Stimulated activated naive CD8-positive, alpha-beta T cell treated with anti-CD3 and anti-CD28 coated beads, Interleukin-15, Interleukin-2, amounts not matched to agents 100 U/mL and 50 U/mL, for 24 hours (primary cell): Measurements from ENCODE around the gene FGD6.
A peak's percentile ranks its signal among the peaks of the same experiment; 100 is the strongest.
"Not testable (repeated sequence)": the region's sequence is repeated elsewhere in the genome, so short reads cannot be mapped to it uniquely, and the experiment has no call there.

Experiments
- ATAC-seq: fragments of 150-1000 bp; cut with Tn5 transposase; one replicate; pipeline ENCODE4 v1.10.0; 2021
- DNase-seq: peaks from one replicate; pipeline ENCODE4 v3.0.0; 2021

FGD6 gene

DNA sequence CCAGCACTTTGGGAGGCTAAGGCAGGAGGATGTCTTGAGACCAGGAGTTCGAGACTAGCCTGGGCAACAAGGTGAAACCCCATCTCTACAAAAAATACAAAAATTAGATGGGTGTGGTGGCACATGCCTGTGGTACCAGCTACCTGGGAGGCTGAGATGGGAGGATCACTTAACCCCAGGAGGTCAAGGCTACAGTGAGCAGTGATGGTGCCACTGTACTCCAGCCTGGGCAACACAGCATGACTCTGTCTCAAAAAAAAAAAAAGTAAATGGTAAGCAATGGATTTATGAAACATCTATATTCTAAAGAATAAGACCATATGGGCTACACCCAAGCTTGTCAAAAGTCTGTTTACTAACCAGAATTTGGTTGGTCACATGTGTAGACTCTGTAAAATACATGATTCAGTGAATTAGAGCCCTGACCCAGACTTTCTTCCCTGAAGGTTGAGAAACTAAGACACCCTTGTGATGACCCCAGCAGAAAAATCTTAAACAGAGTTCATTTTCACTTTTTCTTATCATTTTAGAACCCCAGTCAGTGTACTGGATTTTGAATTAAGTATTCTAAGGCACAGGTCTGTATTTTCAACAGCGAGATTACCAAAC lies 12.1 kb downstream of the FGD6 start:
- DNase-seq (no peak), ATAC-seq (no peak)

DNA sequence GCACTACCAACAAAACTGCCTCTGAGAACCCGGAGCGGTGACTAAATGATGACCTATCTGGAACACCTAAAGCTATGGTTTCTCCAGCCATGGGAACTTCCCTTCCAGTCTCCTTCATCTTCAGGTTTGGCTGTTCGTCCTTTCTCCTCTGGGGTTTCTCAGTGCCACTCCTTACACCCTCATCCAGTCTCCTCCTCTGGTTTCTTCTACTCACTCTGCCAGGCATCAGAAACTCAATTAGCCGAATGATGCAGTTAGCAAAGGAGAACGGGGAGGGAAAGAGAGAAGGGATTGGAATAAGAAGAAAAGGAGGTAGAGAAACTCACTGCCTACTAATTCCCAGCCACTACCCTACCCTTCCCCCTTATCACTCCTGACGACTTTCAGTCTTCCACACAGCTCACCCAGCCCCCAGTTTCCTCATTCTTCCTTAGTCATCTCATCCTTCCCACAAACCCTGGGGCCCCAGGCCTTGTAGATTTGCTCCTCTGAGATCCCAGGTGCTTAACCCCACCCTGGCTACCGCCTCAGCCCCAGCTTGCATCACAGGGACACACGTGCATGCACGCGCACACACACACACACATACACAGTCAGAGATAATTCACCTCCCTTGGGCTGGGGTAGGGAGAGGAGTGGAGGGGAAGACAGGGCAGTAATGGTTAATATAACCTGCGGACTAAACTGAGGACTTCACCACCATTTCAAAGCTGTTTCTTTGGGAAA lies 13.0 kb downstream of the FGD6 start:
- ATAC-seq (peak; percentile 40), DNase-seq (no peak)

DNA sequence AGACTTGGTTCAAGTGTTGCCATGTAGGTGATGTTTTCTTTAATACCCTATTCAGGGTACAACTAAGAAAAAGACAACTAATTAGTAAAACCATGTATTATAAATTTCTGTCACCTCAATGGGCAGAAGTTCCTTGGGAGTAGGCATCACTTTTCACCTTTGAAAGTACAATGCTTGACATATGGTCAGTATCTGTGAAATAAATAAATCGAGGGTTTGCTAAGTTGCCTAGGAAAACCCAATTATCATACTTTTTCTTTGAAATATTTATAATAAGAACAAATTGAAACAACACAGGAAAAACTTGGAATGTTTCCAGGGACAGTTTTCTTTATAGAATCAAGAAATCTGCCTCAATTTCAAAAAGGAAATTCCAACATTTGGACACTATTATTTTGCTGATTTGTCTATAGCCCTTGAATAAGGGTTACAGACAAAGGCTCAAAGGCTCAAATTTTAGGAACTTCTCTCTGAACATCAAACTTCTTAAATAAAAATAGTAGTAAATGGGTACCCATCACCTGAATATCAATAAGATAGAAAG lies 13.7 kb downstream of the FGD6 start:
- ATAC-seq (no peak), DNase-seq (no peak)

DNA sequence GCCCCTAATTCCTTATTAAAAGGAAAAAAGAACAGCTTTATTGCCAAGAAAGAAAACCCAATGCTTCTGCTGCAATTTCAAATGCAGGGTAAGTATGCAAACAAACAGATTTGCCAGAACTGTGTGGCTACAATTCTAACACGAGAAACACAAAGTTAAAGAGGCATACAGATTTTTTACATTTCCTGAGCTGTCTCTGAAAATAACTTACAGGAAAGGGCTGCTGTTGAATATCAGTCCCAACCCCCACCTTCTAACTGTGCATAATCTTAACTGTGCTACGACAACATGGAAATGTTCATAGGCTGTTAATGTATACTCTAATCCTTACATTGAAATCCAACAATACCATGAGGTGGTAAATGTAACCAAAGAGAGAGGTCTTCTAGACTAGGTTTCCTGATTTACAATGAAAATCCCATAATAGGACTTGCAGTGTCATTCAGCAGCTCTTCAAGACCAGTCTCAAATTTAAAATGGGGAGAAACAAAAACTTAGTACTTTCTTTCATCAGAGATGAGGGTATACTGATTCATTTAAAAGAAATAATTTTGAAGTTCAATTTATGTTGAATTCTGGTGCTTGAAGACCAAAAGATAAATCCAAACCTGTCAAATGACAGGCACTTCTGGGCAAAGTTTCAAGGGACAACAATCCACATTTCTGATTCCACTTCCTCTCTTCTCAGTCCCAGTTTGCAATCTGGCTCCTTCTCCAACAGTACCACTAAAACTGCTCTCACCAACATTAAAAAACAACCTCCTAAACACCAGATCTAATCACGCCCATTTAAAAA lies 14.4 kb downstream of the FGD6 start:
- DNase-seq = no peak
- ATAC-seq = no peak

DNA sequence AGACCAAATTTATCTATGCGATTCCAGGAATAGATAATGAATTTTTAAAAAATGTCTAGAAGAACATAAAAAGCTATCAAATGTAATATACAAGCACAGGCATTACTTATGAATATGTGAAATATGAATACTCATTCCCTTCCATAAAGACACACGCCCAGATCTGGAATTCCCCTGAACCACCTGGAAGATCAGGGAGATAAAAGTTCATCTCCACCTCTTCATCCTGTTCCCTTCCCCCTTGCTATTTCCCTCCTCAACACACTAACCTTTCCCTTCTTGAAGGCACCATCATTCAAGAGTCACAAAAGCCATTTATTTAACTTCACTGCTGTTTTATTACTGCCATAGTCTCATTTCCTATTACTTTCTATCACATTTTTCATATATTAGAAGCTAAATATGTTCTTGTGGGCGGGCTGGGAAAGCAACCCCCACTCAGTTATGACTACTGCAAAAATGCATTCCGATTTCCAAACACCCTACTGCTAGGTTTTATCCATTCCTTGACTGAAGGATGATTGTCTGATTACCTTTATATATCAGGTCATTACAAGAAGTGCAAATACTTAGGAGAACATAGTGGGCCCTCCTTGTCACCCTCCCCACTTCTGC lies 16.1 kb downstream of the FGD6 start:
- no peak for DNase-seq
- ATAC-seq = no peak

DNA sequence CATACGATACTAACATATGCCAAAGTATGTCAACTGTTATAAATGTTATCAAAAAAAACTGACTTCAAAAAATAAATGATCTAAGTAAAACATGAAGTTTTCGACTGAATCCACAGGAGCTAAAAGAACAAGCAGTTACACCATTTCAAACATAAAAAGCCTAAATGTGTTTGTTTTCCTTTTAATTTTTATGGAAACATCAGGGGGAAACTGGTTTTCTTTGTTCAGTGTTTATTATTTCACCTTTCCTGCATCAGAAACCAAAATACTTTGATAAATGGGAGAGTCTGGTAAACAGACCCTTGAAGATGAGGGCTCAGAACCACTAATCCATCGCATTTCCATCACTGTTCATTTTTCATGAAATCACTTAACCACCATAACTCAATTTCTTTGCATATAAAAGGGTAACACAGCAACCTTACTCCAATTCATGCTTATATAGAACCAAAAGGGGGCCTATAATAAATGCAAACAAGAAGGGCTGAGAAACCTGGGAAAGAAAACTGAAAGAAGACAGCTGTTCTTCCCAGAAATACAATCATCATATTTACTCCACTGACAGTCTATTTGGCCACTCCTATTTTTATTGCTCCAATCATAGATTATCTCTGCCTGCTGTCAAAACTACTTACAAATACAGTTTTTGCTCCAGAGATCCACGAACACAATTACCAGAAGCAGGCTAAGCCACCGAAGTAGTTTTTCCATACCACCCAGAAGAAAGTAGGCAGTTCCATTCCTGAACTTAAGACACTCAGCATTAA lies 17.0 kb downstream of the FGD6 start:
- no peak for DNase-seq
- ATAC-seq = no peak

DNA sequence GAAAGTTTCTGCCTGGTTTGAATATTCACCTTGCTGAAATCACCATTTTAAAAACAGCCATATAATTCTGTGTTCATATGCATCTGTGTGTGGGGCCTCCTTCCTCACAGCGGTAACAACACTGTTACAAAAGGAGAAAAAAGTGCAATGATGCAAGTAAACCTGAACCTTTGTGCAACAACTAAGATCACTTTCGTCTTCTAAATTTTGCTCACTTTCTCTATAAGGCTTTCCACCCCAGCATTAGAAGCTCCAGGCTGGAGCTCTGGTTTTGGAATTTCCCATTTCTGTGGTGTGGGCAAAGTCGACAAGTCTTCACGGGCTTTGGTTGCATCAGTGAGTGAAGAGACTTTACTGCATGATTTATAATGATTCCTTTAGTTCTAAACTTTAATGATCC lies 18.4 kb downstream of the FGD6 start:
- no peak for DNase-seq
- ATAC-seq = no peak

DNA sequence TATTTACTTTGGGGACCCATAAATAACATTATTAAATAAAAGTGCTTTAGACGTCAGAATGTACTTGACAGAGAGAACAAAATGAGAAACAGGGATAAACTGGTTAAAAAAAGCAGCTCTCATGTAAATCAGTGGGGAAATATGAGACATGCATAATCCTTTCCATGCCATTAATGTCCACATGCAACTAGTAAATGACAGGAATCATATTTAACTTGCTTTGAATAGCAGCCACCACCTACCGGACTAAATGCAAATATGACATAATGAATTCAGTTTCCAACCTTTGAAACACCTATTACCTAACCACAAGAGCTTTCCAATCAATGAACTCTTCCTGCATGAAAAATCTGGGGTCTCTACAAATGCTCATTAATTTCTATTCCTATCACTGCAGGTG lies 19.6 kb downstream of the FGD6 start:
- DNase-seq = no peak
- no peak for ATAC-seq

DNA sequence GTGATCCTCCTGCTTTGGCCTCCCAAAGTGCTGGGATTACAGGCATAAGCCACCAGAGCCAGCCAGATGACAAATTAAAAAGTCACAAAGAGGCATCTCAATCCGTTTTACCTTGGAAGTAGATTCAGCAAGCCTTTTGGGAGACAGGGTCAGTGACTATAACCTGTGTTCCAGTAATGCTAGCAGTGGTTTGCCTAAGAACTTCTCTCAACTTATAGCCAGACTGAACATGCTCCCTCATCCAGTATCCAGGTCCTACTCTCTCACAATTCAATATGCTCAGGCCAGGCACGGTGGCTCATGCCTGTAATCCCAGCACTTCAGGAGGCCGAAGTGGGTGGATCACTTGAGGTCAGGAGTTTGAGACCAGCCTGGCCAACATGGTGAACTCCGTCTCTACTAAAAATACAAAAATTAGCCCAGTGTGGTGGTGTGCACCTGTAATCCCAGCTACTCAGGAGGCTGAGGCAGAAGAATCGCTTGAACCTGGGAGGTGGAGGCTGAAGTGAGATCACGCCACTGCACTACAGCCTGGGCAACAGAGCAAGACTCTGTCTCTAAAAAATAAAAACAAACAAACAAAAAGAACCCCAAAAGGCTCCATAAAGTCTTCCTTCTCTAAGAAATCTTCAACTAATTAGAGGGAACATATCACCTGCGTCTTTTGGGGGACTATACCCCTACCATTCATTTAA lies 20.2 kb downstream of the FGD6 start:
- DNase-seq, ATAC-seq: not testable (repeated sequence)

DNA sequence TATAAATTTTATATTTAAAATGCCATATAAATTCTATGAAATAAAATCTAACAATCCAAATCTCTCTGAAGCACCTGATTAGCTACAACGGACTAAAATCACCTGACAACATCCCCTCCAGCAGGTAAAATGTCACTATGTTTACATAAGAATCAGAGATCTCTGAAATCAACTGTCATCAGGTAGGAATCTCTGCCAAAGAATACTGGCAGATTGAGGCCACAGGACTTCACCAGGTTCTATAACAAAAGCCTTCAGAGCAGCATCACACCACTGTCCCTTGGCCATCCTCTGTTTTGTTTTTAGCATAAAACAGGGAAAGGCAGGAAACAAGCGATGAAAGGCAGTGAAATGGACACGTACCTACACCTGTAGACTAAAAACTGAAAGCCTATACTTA lies 22.1 kb downstream of the FGD6 start:
- ATAC-seq (no peak), DNase-seq (no peak)

DNA sequence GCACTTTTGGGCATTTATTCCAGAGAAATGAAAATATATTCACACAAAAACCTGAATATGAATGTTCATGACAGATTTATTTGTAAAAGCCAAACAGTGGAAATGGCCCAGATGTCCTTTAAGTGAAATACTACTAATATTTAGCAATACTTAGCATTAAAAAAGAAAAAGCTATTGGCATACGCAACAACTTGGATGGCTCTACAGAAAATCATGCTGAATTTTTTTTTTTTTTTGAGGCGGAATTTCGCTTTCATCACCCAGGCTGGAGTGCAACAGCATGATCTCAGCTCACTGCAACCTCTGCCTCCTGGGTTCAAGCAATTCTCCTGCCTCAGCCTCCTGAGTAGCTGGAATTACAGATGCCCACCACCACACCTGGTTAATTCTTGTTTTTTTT lies 24.1 kb downstream of the FGD6 start:
- ATAC-seq (no peak), DNase-seq (no peak)

DNA sequence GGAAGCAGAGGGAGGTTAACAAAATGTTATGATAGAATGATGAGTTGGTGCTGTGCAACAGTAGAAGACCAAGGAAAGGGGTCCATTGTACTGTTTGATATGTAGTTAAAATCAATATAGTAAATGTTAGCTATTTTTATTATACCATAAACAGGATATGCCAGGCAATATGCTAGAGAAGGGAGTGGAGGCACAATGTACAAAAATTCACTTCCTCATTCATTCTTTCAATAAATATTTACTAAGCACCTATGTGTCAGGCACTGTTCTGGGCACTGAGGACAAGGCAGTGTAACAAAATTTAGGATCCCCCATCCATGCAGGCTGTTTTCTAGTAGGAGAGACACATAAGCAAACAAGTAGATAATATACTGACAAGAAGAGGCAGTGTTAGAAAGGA lies 25.0 kb downstream of the FGD6 start:
- DNase-seq (no peak), ATAC-seq (no peak)

DNA sequence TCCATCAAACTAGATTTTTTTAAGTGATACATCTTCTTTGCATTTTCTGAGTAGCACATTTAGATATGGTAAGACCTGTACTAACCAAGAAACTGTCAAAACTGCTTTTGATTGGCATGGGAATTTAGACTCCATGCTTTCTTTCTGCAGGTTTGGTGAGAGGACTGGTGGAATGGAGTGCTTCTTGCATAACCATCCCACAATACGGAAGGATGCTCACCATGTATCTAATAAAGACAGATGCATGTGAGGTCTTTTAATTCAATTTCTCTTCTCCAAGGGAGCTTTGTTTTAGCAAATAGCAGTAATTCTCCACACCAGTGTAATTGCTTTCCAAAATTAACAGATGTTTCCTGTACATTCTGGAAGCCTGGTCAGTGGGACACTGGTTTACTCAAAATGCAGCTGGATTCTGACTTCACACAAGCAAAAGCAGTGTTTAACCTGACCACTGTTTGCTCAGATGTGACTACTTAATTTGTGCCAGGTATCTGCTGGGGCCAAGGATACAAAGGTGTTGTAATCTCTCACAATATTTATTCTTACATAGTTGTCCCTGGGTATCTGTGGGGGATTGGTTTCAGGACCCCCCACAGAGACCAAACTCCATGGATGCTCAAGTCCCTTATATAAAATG lies 26.1 kb downstream of the FGD6 start:
- DNase-seq (no peak), ATAC-seq (no peak)

DNA sequence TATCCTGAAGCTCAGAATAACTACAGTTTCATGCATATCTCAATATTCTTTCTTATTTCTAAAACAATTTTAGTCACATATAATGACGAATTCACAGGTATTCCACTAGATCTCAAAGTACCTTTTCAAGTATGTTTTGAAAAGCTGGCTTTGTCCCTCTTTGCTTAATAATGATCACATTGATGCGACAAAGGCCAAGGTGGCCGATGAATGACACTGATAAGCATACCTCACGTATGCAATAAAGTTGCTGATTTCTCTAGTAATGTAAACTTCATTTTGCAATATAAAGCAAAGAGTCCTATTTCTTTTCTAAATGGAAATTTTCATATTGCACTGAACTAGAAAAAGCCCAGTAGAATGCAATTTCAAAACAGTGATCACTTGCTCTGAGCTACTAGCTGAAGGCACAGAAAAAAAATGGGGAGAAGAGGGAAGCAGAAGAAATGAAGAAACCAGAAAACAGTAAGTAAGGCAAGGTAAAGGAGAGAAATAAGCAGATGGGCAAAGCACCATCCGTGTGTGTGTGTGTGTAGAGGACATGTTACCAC lies 29.3 kb downstream of the FGD6 start:
- no peak for DNase-seq
- no peak for ATAC-seq

DNA sequence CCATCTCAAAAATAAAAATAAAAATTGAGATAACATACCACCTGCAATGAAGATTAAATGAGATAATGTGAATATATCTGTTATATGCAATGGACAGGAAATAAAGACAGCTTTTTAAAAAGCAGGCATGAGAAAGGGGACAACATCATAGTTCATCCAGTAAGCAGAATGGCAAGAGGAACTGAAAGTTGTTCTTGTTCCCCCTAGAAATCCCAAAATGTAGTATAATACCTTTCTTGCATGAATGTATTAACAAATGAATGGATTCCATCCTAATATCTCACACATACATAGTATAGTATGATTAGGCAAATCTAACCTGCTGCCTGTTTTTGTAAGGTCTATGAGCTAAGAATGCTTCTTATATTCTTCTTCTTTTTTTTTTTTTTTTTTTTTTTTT lies 31.4 kb downstream of the FGD6 start:
- ATAC-seq (no peak), DNase-seq (no peak)

DNA sequence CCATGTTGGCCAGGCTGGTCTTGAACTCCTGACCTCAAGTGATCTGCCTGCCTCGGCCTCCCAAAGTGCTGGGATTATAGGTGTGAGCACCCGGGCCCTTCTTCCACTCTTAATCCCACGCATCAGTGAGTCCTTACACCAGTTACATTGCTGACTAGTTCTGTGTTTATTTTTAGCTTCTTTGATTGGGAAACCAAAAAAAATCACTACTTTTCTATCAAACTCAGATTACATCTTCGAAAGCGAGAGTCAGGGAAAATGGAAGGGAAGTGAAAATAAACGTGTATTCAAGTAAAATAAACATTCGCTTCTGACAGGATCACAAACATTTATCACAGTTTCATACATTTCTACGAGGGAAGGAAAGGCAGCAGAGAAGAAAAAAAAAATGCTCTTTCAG lies 32.2 kb downstream of the FGD6 start:
- no peak for DNase-seq
- ATAC-seq = no peak

DNA sequence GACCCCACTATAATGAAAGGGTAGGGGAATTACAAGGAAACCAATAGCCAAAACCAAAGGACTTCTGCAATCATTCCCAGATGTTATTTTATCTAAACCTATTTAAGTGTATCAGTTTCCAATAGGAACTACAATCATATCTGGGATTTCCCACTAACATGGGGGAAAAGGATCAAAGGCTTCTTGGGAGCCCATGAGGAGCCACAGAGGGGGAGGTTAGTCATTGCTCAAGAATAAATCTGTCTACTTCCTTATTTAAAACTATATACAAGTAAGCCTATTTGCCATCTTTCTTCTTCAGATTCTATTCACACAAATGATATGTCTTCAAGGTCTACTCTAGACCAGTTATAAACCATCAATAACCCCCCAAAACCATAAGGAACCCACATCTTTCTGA lies 33.1 kb downstream of the FGD6 start:
- no peak for ATAC-seq
- no peak for DNase-seq

DNA sequence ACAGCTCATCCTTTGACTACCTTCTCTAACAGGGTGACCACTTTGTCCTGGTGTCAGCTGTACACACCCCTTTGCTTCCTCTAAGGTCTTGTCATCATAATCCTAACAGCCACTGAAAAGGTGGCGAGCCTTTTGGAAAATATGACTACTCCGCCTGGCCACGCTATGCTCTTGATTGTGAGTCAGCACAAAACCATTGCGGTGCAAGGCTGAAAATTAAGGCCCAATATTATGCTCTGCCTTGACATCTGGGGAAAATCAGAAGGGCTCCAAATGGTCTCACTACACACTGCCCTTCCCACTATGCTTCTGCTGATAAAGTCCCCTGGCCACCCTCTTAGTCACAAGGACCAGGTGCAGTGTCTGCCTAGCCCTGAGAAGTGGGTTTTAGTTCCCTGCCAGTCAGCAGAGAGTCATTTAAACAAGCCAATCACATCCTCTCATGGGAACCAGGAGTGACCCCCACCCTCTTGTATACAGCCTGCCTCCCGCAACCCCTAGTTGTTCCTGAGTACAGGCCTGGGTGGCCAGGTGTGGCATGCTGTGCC lies 34.3 kb downstream of the FGD6 start:
- DNase-seq (peak; percentile 15), ATAC-seq (peak; percentile 78)

DNA sequence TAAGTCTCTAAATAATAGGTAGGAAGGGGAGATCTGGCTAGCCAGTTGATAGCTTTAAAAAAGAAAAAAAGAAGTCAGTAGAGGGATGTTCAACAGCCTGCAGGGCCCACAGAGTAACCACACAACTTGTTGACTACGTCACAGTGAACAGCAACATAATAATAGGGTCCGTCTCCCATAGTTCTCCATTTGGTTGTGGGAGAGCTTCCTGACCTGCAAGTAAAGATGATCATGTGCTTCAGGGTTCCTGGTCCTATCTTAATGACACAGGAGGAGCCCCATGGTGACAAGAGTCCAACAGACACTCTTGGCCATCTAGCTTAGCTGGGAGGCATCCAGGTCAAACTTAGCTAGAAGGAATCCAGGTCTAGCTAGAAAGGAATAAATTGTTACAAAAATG lies 36.2 kb downstream of the FGD6 start:
- no peak for ATAC-seq
- no peak for DNase-seq

DNA sequence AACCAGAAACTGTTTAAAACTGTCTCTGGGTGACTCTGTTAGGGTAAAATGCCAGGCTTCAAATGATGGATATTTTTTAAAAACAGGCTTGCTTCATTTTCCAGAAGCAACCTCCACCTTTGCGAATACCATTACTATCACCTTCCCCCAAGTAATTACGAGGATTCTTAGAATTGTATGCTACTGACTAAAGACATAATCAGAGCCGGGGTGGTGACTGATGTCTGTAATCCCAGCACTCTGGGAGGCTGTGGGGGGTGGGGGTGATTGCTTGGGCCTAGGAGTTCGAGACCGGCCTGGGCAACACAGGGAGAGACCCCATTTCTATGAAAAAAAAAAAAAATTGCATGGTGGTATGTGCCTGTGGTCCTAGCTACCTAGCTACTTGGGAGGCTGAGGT lies 38.3 kb downstream of the FGD6 start:
- DNase-seq = no peak

More for the DNA sequence above, 38.3 kb downstream of the FGD6 start:
- ATAC-seq = no peak
